ENCODE measurements around the gene POU3F3. TPM values are rescaled to one million over a fixed set of nuclear protein-coding genes. Genes with fewer than 3 reads are reported as not detected.
A peak's percentile ranks its signal among the peaks of the same experiment; 100 is the strongest.

The POU3F3 gene
- total RNA-seq, 1 donor from 2014 or later = not detected

DNA sequence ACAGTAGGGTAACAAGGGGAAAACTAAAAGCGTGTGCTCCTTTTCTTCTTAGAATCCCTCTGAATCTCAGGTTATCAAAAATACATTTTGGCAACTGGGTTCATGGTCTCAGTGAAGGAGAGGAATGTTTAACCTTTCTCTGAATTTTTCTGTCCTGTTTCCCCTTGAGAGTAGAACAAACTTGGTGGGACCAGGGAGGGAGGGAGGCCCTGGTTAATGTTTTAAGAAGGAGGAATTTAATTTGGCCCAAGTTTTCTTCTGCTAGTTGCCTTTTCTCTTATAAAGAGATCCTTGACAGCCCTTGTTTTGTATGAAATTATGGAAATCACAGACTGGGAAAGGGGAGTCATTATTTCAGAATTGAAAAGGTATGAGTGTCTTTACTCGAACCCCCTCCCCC, 12.2 kb upstream of the POU3F3 start:
- DNase-seq = no peak
- intact Hi-C loops (cut with micrococcal nuclease) = no loop called here
- Mint-ChIP-seq H3K4me1 (peaks cover 11% of the 10 kb centered on the region), H3K9me3 (peaks cover 3% of the 10 kb centered on the region), H3K36me3 (ENCODE audit: low read depth) (no peaks in the 10 kb centered on the region), H3K4me3 (no peak overlapping the region), H3K27me3 (peaks cover 47% of the 10 kb centered on the region), H3K27ac (no peak overlapping the region)
- no peak for ATAC-seq (ENCODE audit: low read depth)
- TF ChIP-seq, protein P1, sequence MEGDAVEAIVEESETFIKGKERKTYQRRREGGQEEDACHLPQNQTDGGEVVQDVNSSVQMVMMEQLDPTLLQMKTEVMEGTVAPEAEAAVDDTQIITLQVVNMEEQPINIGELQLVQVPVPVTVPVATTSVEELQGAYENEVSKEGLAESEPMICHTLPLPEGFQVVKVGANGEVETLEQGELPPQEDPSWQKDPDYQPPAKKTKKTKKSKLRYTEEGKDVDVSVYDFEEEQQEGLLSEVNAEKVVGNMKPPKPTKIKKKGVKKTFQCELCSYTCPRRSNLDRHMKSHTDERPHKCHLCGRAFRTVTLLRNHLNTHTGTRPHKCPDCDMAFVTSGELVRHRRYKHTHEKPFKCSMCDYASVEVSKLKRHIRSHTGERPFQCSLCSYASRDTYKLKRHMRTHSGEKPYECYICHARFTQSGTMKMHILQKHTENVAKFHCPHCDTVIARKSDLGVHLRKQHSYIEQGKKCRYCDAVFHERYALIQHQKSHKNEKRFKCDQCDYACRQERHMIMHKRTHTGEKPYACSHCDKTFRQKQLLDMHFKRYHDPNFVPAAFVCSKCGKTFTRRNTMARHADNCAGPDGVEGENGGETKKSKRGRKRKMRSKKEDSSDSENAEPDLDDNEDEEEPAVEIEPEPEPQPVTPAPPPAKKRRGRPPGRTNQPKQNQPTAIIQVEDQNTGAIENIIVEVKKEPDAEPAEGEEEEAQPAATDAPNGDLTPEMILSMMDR (IDR thresholded peaks at IDR 0.05) = no peak
- POLR2A ChIA-PET = no interaction called here
- CTCF ChIA-PET = no interaction called here

DNA sequence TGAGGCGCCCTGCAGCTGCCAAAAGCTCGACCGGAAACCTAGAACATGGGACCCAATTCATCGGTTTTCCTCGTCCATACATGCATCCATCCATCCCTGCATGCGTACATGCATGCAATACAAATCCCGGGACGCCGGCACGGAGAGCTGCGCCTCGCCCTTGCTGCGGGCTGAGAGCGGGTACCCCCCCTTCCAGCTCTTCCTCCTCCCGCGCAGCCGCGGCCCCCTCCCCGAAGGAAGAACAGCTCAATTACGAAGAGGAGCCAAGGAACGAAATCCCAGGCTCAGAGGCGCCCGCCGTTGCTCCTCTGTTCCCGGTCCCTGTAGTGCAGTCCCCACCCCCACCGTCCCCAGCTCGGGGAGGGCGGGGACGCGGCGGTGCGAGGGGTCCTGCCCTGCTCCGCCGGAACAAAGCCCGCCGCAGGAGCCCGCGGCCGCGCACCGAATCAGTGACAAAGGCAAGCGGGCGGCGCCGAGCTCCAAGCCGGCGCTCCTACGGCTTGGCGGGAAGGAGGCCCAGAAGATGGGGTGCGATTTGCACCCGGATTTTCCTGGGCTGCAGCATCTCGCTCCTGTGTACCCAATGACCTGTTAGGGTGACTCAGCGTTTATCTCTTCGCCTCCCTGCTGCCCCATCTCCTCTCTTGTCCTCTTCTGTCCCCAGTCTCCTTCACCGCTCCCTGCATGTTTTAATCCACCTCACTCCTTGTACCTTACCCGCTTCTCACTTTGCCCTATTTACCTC, 8.9 kb upstream of the POU3F3 start:
- CTCF ChIA-PET = no interaction called here

DNA sequence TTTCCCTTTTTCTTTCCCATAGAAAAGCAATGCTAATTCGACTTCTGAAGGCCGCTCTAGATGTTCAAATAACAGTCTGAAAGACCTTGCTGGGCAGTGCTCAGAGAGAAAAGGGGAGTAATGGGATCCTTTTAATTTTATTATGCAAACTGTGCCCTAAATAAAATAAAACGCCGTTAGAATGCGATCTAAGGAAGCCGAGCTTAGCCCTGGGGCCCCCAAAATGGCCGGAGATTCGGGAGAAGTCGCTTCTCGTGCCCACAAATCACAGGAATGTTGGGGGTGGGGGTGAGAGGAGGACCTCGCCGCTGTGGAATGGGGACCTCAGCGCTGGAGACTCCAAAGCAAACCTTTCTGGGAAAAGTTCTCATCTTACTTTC, 8.4 kb upstream of the POU3F3 start:
- H3K36me3 Mint-ChIP-seq (ENCODE audit: low read depth) = no peaks in the 10 kb centered on the region
- H3K27me3 Mint-ChIP-seq = peaks cover 75% of the 10 kb centered on the region
- H3K4me3 Mint-ChIP-seq = no peak overlapping the region
- ChIA-PET CTCF (no interaction called here), POLR2A (no interaction called here)
- peaks cover 12% of the 10 kb centered on the region for H3K4me1 Mint-ChIP-seq
- H3K27ac Mint-ChIP-seq = peak overlapping the region; percentile 7
- intact Hi-C loops (cut with micrococcal nuclease) = loop anchor here (5.0 kb wide), 1 partner anchor 888 kb away; no protein-coding TSS in a partner anchor
- ATAC-seq (ENCODE audit: low read depth) = no peak
- TF ChIP-seq, protein P1 (IDR thresholded peaks at IDR 0.05) = no peak
- no peak for DNase-seq
- H3K9me3 Mint-ChIP-seq = peaks cover 3% of the 10 kb centered on the region

More for the DNA sequence above, 8.9 kb upstream of the POU3F3 start:
- peaks cover 3% of the 10 kb centered on the region for H3K9me3 Mint-ChIP-seq
- no peaks in the 10 kb centered on the region for H3K36me3 Mint-ChIP-seq (ENCODE audit: low read depth)
- TF ChIP-seq, protein P1 (IDR thresholded peaks at IDR 0.05) = no peak
- POLR2A ChIA-PET = no interaction called here
- peaks cover 11% of the 10 kb centered on the region for H3K4me1 Mint-ChIP-seq
- H3K4me3 Mint-ChIP-seq = no peak overlapping the region
- H3K27ac Mint-ChIP-seq = peak overlapping the region; percentile 7
- no peak for DNase-seq
- no peak for ATAC-seq (ENCODE audit: low read depth)
- intact Hi-C loops (cut with micrococcal nuclease) = loop anchor here (5.0 kb wide), 1 partner anchor 888 kb away; no protein-coding TSS in a partner anchor
- H3K27me3 Mint-ChIP-seq = peaks cover 70% of the 10 kb centered on the region

DNA sequence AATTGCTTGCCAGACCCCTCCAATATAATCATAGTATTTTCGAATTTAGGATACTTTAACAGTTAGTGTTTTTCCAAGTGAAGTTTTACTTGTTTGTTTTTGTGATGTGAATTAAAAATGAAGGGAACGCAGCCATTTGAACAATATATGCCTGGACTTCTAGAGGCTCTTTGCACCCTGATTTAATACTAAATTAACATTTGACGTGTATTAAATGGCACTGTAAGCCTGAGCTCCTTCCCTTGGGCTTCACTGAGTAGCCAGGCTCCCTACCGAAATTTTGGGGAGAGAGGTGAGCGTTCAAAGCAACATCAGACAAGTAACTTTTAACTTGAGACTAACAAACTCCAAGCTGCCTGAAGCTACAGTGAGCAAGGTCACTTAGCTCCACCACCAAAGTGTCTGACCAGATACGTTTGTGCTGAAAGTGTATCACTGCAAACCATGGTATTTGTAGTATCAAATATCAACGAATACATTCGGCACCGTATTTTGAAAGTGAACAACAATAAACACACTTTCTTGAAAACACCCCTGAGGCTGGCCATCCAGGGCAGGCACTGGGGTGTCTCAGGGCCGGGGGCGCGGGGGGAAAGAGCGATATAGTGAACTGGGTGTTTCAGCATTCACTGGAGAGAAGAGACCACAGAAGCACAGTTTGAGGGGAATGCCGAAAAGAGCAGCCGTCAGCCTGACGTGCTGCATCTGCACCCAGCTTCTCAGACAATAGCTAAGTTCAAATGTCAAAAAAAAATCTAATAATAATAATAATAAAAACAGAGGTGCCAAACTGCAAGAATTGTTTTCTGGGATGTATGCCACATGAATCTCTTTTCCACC, 7.7 kb upstream of the POU3F3 start:
- no peak overlapping the region for H3K27ac Mint-ChIP-seq
- peaks cover 80% of the 10 kb centered on the region for H3K27me3 Mint-ChIP-seq
- H3K4me1 Mint-ChIP-seq = peaks cover 13% of the 10 kb centered on the region
- ChIA-PET POLR2A (no interaction called here), CTCF (no interaction called here)
- TF ChIP-seq, protein P1 (IDR thresholded peaks at IDR 0.05) = no peak
- DNase-seq (no peak), ATAC-seq (ENCODE audit: low read depth) (no peak)
- H3K36me3 Mint-ChIP-seq (ENCODE audit: low read depth) = no peaks in the 10 kb centered on the region
- no peak overlapping the region for H3K4me3 Mint-ChIP-seq
- H3K9me3 Mint-ChIP-seq = peaks cover 3% of the 10 kb centered on the region
- intact Hi-C loops (cut with micrococcal nuclease) = loop anchor here (5.0 kb wide), 1 partner anchor 889 kb away; no protein-coding TSS in a partner anchor
